HG02973 (cell line): Measurements from ENCODE around the gene FBXL17.
"Not testable (repeated sequence)": the region's sequence is repeated elsewhere in the genome, so short reads cannot be mapped to it uniquely, and the experiment has no call there.

ENCODE experiments used
- ATAC-seq: cut with Tn5 transposase; IDR thresholded peaks from one replicate; pipeline ENCODE4 v1.9.1; 2021; ENCODE audit warnings: moderate library complexity; ENCODE audit not compliant: unreplicated experiment

FBXL17 gene

GRCh38 chr5:108381954-108382783 is at the start of gene FBXL17:
TSS of gene FBXL17 (minus strand) at chr5:108382098.
- peak; percentile 71 for ATAC-seq

- no peak for ATAC-seq
Observed at GRCh38 chr5:108430931-108431608, 49.2 kb upstream of the FBXL17 start.

GRCh38 chr5:108421713-108422112 is 39.8 kb upstream of the FBXL17 start:
- ATAC-seq, result no peak

GRCh38 chr5:108420755-108421154 is 38.9 kb upstream of the FBXL17 start:
- ATAC-seq, result no peak

GRCh38 chr5:108420158-108420557 is 38.3 kb upstream of the FBXL17 start:
- ATAC-seq, result no peak

- ATAC-seq, result no peak
Observed at GRCh38 chr5:108418197-108418596, 36.3 kb upstream of the FBXL17 start.

- ATAC-seq, result no peak
Observed at GRCh38 chr5:108417166-108417670, 35.3 kb upstream of the FBXL17 start.

GRCh38 chr5:108415726-108416125 is 33.8 kb upstream of the FBXL17 start:
- no peak for ATAC-seq

- no peak for ATAC-seq
Observed at GRCh38 chr5:108409786-108410185, 27.9 kb upstream of the FBXL17 start.

- not testable (repeated sequence) for ATAC-seq
Observed at GRCh38 chr5:108405201-108405600, 23.3 kb upstream of the FBXL17 start.

- ATAC-seq, result no peak
Observed at GRCh38 chr5:108398964-108399363, 17.1 kb upstream of the FBXL17 start.

- not testable (repeated sequence) for ATAC-seq
Observed at GRCh38 chr5:108396837-108397236, 14.9 kb upstream of the FBXL17 start.

- no peak for ATAC-seq
Observed at GRCh38 chr5:108387758-108388157, 5.9 kb upstream of the FBXL17 start.

- no peak for ATAC-seq
Observed at GRCh38 chr5:108386345-108387061, 4.6 kb upstream of the FBXL17 start.

GRCh38 chr5:108384741-108385140 is 2.8 kb upstream of the FBXL17 start:
- no peak for ATAC-seq

GRCh38 chr5:108382784-108383330 is 959 bp upstream of the FBXL17 start:
- ATAC-seq, result no peak

GRCh38 chr5:108381350-108381953 is 446 bp downstream of the FBXL17 start:
- ATAC-seq, result peak; percentile 46

GRCh38 chr5:108380531-108381349 is 1.2 kb downstream of the FBXL17 start:
- ATAC-seq, result peak; percentile 27

GRCh38 chr5:108379722-108380530 is 2.0 kb downstream of the FBXL17 start:
- no peak for ATAC-seq
